SK-N-MC (cell line): ENCODE measurements around the gene ARHGAP18.

Source experiments
- EZH2 ChIP-seq: fragments of 200-600 bp; sonication (generic); IDR thresholded peaks from one replicate; pipeline ENCODE4 v1.6.1; 2017; ENCODE audit warnings: antibody characterized with exemption
- FOXP2 ChIP-seq: optimal IDR thresholded peaks from 2 replicates; pipeline ENCODE3; 2011; ENCODE audit warnings: mild to moderate bottlenecking, moderate library complexity; ENCODE audit not compliant: insufficient read depth; ENCODE audit errors: extremely low read length, control extremely low read depth
- POLR2AphosphoS5 ChIP-seq: IDR thresholded peaks from 2 replicates; pipeline ENCODE4 v1.6.1; 2012; ENCODE audit warnings: mild to moderate bottlenecking, low read depth, low read length, borderline replicate concordance

GRCh38 chr6:129628101-129628815 is 81.7 kb downstream of the ARHGAP18 start:
- TF ChIP-seq POLR2AphosphoS5 = no peak
- TF ChIP-seq EZH2 = no peak
- no peak for TF ChIP-seq FOXP2
